Activated T-cell treated with anti-CD3 and anti-CD28 coated beads, Interleukin-2, amount 50 U/mL, for 72 hours (primary cell): ENCODE measurements around the gene EPHA8. TPM values are rescaled to one million over a fixed set of nuclear protein-coding genes. Genes with fewer than 3 reads are reported as not detected.

Source experiments
- ATAC-seq, 2 donors: fragments of 150-1000 bp; cut with Tn5 transposase; replicated peaks in 1 of 2; 2 replicates each; pipeline ENCODE4 v1.10.0; 2021; ENCODE audit warnings: moderate library complexity in 2 of 2, mild to moderate bottlenecking in 1 of 2
- DNase-seq, 2 donors: peaks; one replicate each; pipeline ENCODE4 v3.0.0; 2021 to 2022; ENCODE audit warnings: mixed read lengths in 1 of 2
- H3K27ac Mint-ChIP-seq: one replicate; pipeline ENCODE4 v1.8.0; 2022; ENCODE audit warnings: mild to moderate bottlenecking, moderate library complexity, mixed read lengths
- H3K27me3 Mint-ChIP-seq: one replicate; pipeline ENCODE4 v1.8.0; 2022; ENCODE audit warnings: low read depth, mixed read lengths
- H3K36me3 Mint-ChIP-seq, 2 donors: one replicate each; pipeline ENCODE4 v1.8.0; 2022; ENCODE audit warnings: mixed read lengths in 2 of 2, mild to moderate bottlenecking in 1 of 2; ENCODE audit not compliant: insufficient read depth in 2 of 2
- H3K4me1 Mint-ChIP-seq: one replicate; pipeline ENCODE4 v1.8.0; 2022; ENCODE audit warnings: low read depth, mixed read lengths
- H3K4me3 Mint-ChIP-seq, 2 donors: one replicate each; pipeline ENCODE4 v1.8.0; 2022; ENCODE audit warnings: mild to moderate bottlenecking in 2 of 2, mixed read lengths in 2 of 2, moderate library complexity in 2 of 2
- H3K9me3 Mint-ChIP-seq, 2 donors: one replicate each; pipeline ENCODE4 v1.8.0; 2022; ENCODE audit warnings: mixed read lengths in 2 of 2
- total RNA-seq, 2 donors: library from RNA; stranded (reverse); gene quantifications; one replicate each; pipeline ENCODE4 v1.2.3, GENCODE V29; 2022

Gene EPHA8
- total RNA-seq, 2 donors from 2014 or later = not detected

- no peaks in the 10 kb centered on the region for H3K36me3 Mint-ChIP-seq
- H3K27me3 Mint-ChIP-seq = peaks cover 20% of the 10 kb centered on the region
- H3K27ac Mint-ChIP-seq = no peak overlapping the region
Observed at GRCh38 chr1:22643928-22644327, 80.6 kb downstream of the EPHA8 start.

GRCh38 chr1:22645931-22646330, 82.6 kb downstream of the EPHA8 start:
- H3K27ac Mint-ChIP-seq = no peak overlapping the region
- no peaks in the 10 kb centered on the region for H3K4me1 Mint-ChIP-seq
- no peak for DNase-seq
- peaks cover 13% of the 10 kb centered on the region for H3K27me3 Mint-ChIP-seq
- no peaks in the 10 kb centered on the region for H3K9me3 Mint-ChIP-seq
- ATAC-seq = no peak
- H3K4me3 Mint-ChIP-seq = no peak overlapping the region
- H3K36me3 Mint-ChIP-seq = no peaks in the 10 kb centered on the region

More at GRCh38 chr1:22643928-22644327, 80.6 kb downstream of the EPHA8 start:
- Mint-ChIP-seq H3K4me1 (no peaks in the 10 kb centered on the region), H3K9me3 (no peaks in the 10 kb centered on the region), H3K4me3 (no peak overlapping the region)
- DNase-seq (no peak), ATAC-seq (no peak)

DNA sequence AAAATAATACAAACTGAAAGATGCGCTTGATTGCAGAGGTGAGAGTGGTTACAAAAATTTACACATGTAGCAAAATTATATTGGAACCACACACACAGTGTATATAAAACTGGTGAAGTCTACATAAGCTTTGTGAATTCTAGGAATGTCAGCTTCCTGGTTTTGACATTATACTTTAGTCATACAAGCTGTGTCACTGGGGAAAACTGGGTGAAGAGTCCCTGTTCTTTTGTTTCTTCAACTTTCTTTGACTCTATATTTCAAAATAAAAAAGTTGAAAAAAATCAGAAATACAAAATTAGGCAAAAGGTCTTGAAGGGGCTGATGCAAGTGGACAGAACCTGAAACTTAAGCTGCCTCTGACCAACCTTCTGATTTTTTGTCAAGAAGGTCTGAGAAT, 83.1 kb downstream of the EPHA8 start:
- no peak for ATAC-seq
- Mint-ChIP-seq H3K27me3 (peaks cover 8% of the 10 kb centered on the region), H3K36me3 (no peaks in the 10 kb centered on the region), H3K4me3 (no peak overlapping the region), H3K27ac (no peak overlapping the region), H3K9me3 (no peaks in the 10 kb centered on the region), H3K4me1 (no peaks in the 10 kb centered on the region)
- DNase-seq = no peak

DNA sequence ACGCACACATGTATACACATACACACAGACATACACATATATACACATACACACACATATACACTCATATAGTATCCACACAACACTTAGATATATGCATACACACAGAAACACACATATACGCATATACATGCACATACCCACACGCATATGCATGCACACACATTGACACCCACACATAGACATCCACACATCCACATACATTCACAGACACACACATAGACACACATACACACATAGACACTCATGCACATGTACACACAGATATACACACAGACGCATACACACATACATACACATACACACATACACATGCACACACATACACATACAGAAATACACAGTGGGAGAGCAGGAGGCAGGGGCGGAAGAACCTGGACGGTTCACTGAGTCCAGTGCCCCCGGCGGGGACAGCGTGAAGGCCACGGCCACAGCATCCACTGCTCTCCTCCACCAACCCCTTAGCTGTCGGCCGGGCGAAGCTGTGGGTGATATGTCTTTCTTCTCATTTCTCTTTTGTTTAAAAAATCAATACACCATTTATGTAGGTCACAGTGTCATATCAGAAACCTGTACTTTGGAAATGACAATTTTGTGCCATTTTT, 86.9 kb downstream of the EPHA8 start:
- no peaks in the 10 kb centered on the region for H3K36me3 Mint-ChIP-seq
- ATAC-seq (no peak), DNase-seq (no peak)
- no peaks in the 10 kb centered on the region for H3K9me3 Mint-ChIP-seq
- H3K4me1 Mint-ChIP-seq = no peaks in the 10 kb centered on the region
- no peak overlapping the region for H3K27ac Mint-ChIP-seq
- H3K27me3 Mint-ChIP-seq = no peaks in the 10 kb centered on the region
- H3K4me3 Mint-ChIP-seq = no peak overlapping the region

- Mint-ChIP-seq H3K27ac (no peak overlapping the region), H3K36me3 (no peaks in the 10 kb centered on the region), H3K27me3 (peaks cover 6% of the 10 kb centered on the region), H3K4me3 (no peak overlapping the region), H3K9me3 (no peaks in the 10 kb centered on the region), H3K4me1 (no peaks in the 10 kb centered on the region)
- no peak for DNase-seq
- ATAC-seq = no peak
Observed at GRCh38 chr1:22651941-22652856, 88.9 kb downstream of the EPHA8 start.

DNA sequence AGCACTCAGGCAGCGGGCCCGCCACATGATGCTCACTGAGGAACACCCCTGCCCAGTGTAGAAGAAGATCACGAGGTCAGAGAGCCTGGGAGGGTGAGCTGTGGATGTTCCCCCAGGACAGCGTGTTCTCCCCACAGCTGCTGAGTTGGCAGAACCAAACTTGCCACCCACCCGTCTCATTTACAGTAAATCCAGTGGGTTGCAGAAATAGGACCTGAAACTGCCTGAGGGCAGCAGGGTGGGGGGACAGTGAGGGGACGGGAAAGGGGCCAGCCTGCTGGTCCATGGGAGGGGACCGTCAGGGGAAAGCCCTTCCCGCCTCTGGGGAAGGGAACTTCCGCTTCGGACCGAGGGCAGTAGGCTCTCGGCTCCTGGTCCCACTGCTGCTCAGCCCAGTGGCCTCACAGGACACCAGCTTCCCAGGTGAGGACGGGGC, 89.6 kb downstream of the EPHA8 start, which contains the start of gene C1QB:
TSS of gene C1QB (plus strand) at position 356 of the 436 bp plus-strand sequence. CDS start 6,227 bp downstream, outside the sequence.
- no peak within 1 kb of the TSS for H3K4me3 Mint-ChIP-seq
- H3K4me1 Mint-ChIP-seq = no peaks in the 10 kb centered on the region
- no peaks in the 10 kb centered on the region for H3K9me3 Mint-ChIP-seq
- ATAC-seq (no peak), DNase-seq (no peak)
- H3K36me3 Mint-ChIP-seq = no peaks in the 10 kb centered on the region
- H3K27me3 Mint-ChIP-seq = peaks cover 6% of the 10 kb centered on the region
- H3K27ac Mint-ChIP-seq = no peak within 1 kb of the TSS

Other genes starting within 250 kb of the EPHA8 start
- 10 to 100 TPM; 20.2 to 24.8 TPM for gene ZBTB40, start 111.6 kb upstream of the EPHA8 start, total RNA-seq
- not detected for gene C1QA, start 73.1 kb downstream of the EPHA8 start, total RNA-seq
- not detected for gene C1QC, start 80.1 kb downstream of the EPHA8 start, total RNA-seq
- not detected for gene C1QB, start 89.7 kb downstream of the EPHA8 start, total RNA-seq
- gene EPHB2, start 147.3 kb downstream of the EPHA8 start, total RNA-seq = under 1 TPM in 1 of 2 donors, not detected in 1; 0.22 TPM